Left lung (tissue), 10 donors: ENCODE data around the gene PDZD4. TPM values are rescaled to one million over a fixed set of nuclear protein-coding genes. Genes with fewer than 3 reads are reported as not detected.
A peak's percentile ranks its signal among the peaks of the same experiment; 100 is the strongest.

Experiments
- ATAC-seq: fragments of 200-7000 bp; cut with Tn5 transposase; one replicate; pipeline ENCODE4 v1.9.1; 2020; ENCODE audit warnings: moderate library complexity
- DNase-seq, 4 donors: peaks; one replicate each; pipeline ENCODE4 v3.0.0-alpha.2; 2013 to 2020
- H3K27ac ChIP-seq, 2 donors: fragments of 200-600 bp; sonication (generic) in 1 of 2; one replicate each; pipeline versions ENCODE4 v1.5.0 to v1.8.0; 2020 to 2021
- H3K27me3 ChIP-seq, 2 donors: fragments of 200-600 bp; sonication (generic) in 1 of 2; one replicate each; pipeline versions ENCODE4 v1.5.0 to v1.8.0; 2020 to 2021
- H3K36me3 ChIP-seq, 2 donors: fragments of 200-600 bp; sonication (generic) in 1 of 2; one replicate each; pipeline versions ENCODE4 v1.5.0 to v1.8.0; 2020 to 2021
- H3K4me1 ChIP-seq, 2 donors: fragments of 200-600 bp; one replicate each; pipeline ENCODE4 v1.8.0; 2021
- H3K4me3 ChIP-seq, 2 donors: fragments of 200-600 bp; sonication (generic) in 1 of 2; one replicate each; pipeline versions ENCODE4 v1.5.0 to v1.8.0; 2020 to 2021; ENCODE audit warnings: mild to moderate bottlenecking in 1 of 2
- H3K9me3 ChIP-seq, 2 donors: fragments of 200-600 bp; sonication (generic) in 1 of 2; one replicate each; pipeline versions ENCODE4 v1.5.0 to v1.8.0; 2020 to 2021
- CTCF ChIP-seq, 2 donors: fragments of 200-600 bp; sonication (generic) in 1 of 2; IDR thresholded peaks; one replicate each; pipeline versions ENCODE4 v1.5.0 to v1.8.0; 2021; ENCODE audit warnings: antibody characterized with exemption in 2 of 2
- intact Hi-C, 2 donors: fragments of 100-400 bp; cut with DNase I; formaldehyde crosslinking; loops; one replicate each; pipeline versions ENCODE4 v1.11.2 to v1.14.2; 2022
- polyA plus RNA-seq, 6 donors: library from polyadenylated mRNA; unstranded; fragments of 120-200 nt; gene quantifications; one replicate each; pipeline ENCODE4 v1.2.1, GENCODE V29; 2013; ENCODE audit not compliant: insufficient read length in 6 of 6
- total RNA-seq, 2 donors: library from RNA; stranded (reverse); fragmentation: NEBNext Ultra II Directional; extraction: Animal tissue kit (Norgen Biotek cat#: 25700); gene quantifications; one replicate each; pipeline ENCODE4 v1.2.1, GENCODE V29; 2021
- donor health status: DM: no; HTN: yes; CAD: no.
- donor health status: DM: no; HTN: no; CAD: no.

Gene PDZD4
- total and polyA plus RNA-seq, 8 donors: 2.3 to 13.7 (median 10.3) TPM

- peak in 1 of 4 donors; percentile 6 for DNase-seq
- intact Hi-C loops: no loop called here
- no peak for TF ChIP-seq CTCF (IDR thresholded peaks at IDR 0.05)
Measured at GRCh38 chrX:153778684-153779101, 51.7 kb downstream of the PDZD4 start.

GRCh38 chrX:153778181-153778580 lies 52.2 kb downstream of the PDZD4 start:
- DNase-seq: peak in 1 of 4 donors; percentile 23
- TF ChIP-seq CTCF (IDR thresholded peaks at IDR 0.05): no peak
- Histone ChIP-seq H3K4me1 (no peaks in the 10 kb centered on the region), H3K36me3 (peaks cover 0 to under 1% of the 10 kb centered on the region in 2 donors), H3K9me3 (no peaks in the 10 kb centered on the region), H3K4me3 (no peak overlapping the region), H3K27me3 (peaks cover 0 to 37% of the 10 kb centered on the region in 2 donors), H3K27ac (no peak overlapping the region)
- intact Hi-C loops: no loop called here
- no peak for ATAC-seq

More at GRCh38 chrX:153778684-153779101, 51.7 kb downstream of the PDZD4 start:
- Histone ChIP-seq H3K27ac (no peak overlapping the region), H3K36me3 (peaks cover 0 to 5% of the 10 kb centered on the region in 2 donors), H3K4me1 (no peaks in the 10 kb centered on the region), H3K4me3 (no peak overlapping the region), H3K9me3 (no peaks in the 10 kb centered on the region), H3K27me3 (peaks cover 0 to 37% of the 10 kb centered on the region in 2 donors)
- ATAC-seq: no peak

- Histone ChIP-seq H3K27ac (no peak overlapping the region), H3K36me3 (no peaks in the 10 kb centered on the region), H3K4me1 (no peaks in the 10 kb centered on the region), H3K4me3 (no peak overlapping the region), H3K9me3 (no peaks in the 10 kb centered on the region), H3K27me3 (peaks cover 0 to 37% of the 10 kb centered on the region in 2 donors)
- no peak for TF ChIP-seq CTCF (IDR thresholded peaks at IDR 0.05)
- intact Hi-C loops: no loop called here
- ATAC-seq (no peak), DNase-seq (peak in 1 of 4 donors; percentile 21)
Measured at GRCh38 chrX:153777261-153778090, 52.9 kb downstream of the PDZD4 start.

GRCh38 chrX:153776611-153777045 lies 53.7 kb downstream of the PDZD4 start:
- Histone ChIP-seq H3K27me3 (peaks cover 0 to 34% of the 10 kb centered on the region in 2 donors), H3K36me3 (no peaks in the 10 kb centered on the region), H3K9me3 (no peaks in the 10 kb centered on the region), H3K4me1 (no peaks in the 10 kb centered on the region), H3K27ac (no peak overlapping the region), H3K4me3 (no peak overlapping the region)
- no peak for TF ChIP-seq CTCF (IDR thresholded peaks at IDR 0.05)
- intact Hi-C loops: no loop called here
- ATAC-seq: no peak
- no peak for DNase-seq

- ATAC-seq (no peak), DNase-seq (no peak)
- Histone ChIP-seq H3K4me1 (no peaks in the 10 kb centered on the region), H3K27ac (no peak overlapping the region), H3K4me3 (no peak overlapping the region), H3K9me3 (no peaks in the 10 kb centered on the region), H3K36me3 (no peaks in the 10 kb centered on the region), H3K27me3 (peaks cover 0 to 29% of the 10 kb centered on the region in 2 donors)
- no peak for TF ChIP-seq CTCF (IDR thresholded peaks at IDR 0.05)
- intact Hi-C loops: no loop called here
Measured at GRCh38 chrX:153776120-153776599, 54.2 kb downstream of the PDZD4 start.
